NCI-H1436 (cell line): Measurements from ENCODE around the gene PTPRU.

Experiments used
- DNase-seq: peaks from one replicate; lab custom pipeline; 2025; lab: John Stamatoyannopoulos, UW

The PTPRU gene

GRCh38 chr1:29317916-29318530, 81.7 kb downstream of the PTPRU start:
- no peak for DNase-seq

GRCh38 chr1:29318724-29319123, 82.4 kb downstream of the PTPRU start:
- DNase-seq = no peak

- no peak for DNase-seq
Measured at GRCh38 chr1:29319300-29320110, 83.2 kb downstream of the PTPRU start.

- DNase-seq = no peak
Measured at GRCh38 chr1:29320156-29320940, 84.0 kb downstream of the PTPRU start.

- DNase-seq = no peak
Measured at GRCh38 chr1:29321176-29321575, 84.9 kb downstream of the PTPRU start.

GRCh38 chr1:29322147-29322694, 85.9 kb downstream of the PTPRU start:
- DNase-seq = no peak

GRCh38 chr1:29322861-29323585, 86.7 kb downstream of the PTPRU start:
- DNase-seq = no peak

GRCh38 chr1:29323636-29324035, 87.3 kb downstream of the PTPRU start:
- DNase-seq = no peak

DNA sequence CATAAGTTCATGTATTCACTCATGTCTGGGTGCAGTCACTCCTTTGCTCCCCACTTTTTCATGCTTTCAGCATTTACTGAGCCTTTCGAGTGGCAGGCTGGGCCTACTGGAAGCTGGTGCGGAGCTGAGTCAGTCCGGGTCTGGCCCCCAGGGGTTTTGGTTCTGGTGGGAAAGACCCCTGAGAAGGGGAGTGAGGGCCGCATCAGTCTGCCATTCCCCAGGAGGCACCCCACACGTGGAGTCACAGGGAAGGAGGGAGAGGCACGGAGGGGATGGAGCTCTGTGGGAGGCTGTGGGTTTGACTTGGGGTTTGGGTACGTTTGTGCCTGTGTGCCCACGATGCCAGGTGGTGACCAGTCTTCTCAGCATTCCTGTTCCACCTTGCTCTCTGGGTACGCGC, 87.9 kb downstream of the PTPRU start:
- DNase-seq = no peak

GRCh38 chr1:29324771-29325351, 88.5 kb downstream of the PTPRU start:
- no peak for DNase-seq

- no peak for DNase-seq
Measured at GRCh38 chr1:29325675-29326074, 89.4 kb downstream of the PTPRU start.

DNA sequence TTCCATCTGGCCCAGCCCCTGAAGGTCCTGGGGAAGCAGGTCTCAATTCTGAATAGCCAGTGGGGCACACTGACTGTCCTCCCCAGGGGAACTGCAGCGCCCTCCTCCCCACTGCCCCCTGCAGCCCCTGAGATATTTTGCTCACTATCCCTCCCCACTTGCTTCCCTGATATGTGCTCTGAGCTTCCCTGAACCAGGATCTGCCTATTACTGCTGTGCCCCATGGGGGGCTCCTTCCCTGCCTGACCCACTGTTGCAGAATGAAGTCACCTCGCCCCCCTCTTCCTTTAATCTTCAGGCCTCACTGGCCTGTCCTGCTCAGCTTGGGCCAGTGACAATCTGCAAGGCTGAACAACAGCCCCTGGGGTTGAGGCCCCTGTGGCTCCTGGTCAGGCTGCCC, 89.8 kb downstream of the PTPRU start:
- no peak for DNase-seq

GRCh38 chr1:29327223-29327935, 91.1 kb downstream of the PTPRU start:
- DNase-seq = no peak

- DNase-seq = no peak
Measured at GRCh38 chr1:29329022-29329775, 92.9 kb downstream of the PTPRU start.

- no peak for DNase-seq
Measured at GRCh38 chr1:29330089-29330488, 93.8 kb downstream of the PTPRU start.

DNA sequence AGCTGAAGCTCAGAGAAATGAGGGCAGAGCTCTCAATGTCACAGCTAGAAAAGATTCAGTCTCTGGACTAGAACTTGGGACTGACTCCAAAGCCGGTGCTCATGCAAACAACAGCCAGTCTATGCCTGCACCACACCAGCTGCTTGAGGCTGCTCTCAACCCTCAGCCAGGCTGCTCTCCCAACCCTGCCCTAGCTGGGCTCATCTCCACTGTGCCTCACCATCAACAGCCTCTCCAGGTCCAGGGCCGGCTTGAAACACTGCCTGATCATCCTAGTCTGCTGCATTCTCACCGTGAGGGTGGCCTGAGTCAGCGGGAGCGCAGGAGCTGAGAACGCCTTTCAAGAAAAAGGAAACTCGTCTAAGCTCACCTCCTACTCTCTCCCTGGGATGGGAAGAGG, 94.5 kb downstream of the PTPRU start:
- DNase-seq = no peak

DNA sequence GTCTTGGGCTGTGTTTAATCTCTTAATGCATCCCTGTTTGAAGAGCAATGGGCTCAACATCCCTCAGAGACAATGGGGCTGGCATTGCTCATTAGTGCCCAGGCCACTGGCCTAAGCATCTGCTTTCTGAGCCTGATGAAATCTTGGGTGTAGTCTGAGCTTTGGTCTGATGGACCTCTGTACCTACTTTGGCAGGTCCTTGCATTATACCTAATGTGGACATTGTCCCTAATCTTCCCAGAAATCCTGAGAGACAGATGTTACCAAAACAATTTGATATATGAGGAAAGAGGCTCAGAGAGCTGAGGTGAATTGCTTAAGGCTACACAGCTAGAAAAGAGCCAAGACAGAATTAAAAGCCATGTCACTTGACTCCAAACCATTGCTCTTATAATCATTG, 95.0 kb downstream of the PTPRU start:
- no peak for DNase-seq

DNA sequence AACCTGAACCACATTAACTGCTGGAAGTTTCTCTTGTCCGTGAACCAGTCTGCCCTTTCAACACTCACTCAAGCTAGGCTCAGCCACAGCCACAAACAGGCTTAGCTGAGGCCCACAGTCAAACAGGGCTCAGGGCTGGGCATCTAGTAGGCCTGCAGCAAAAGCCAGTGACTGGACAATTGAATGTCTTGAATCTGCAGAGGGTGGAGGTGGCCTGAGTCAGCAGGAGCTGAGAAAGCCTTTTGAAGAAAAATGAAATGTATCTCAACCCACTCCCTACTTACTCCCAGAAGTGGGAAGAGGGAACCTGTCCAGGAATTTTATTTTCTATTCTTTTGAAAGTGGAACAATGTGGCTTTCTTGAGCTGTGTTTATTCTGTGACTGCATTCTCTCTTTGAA, 95.4 kb downstream of the PTPRU start:
- DNase-seq = no peak

DNA sequence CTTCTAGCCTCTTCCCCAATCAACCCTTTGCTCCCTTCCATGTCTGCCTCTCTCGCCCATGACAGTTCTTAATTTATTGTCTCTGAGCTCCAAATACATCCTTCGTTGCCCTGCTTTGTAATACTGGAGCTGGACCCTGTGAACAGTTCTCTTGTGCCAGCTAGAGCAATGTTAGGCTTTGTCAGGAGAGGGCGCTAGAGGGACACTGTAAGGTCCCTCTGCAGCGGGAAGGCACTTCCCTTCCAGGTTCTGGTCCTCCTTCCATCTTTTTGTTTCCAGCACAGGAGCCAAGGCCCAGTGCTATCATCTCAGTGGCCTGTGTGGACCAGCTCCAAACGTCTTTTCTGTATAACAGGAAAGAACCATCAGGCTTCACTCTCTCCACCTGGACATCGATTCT, 95.9 kb downstream of the PTPRU start:
- DNase-seq = no peak

DNA sequence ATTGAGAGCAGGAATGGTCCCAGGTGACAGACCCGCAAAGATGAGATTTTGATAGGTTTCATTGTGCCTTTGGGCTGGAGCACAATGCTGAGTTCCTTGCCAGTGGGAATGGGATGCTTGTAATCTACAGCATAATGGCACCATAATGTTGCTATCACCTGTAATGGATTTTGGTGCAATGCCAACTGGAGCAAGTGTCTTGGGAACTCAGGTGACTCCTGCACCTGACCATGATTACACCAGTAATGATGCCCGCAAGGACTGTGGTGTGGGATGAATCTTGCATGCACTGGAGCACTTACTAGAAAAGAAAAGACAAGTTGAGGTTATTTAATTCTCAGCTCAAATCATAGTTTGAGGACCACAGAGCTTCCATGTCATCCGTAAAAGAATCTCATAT, 96.7 kb downstream of the PTPRU start:
- DNase-seq = no peak
